Measurements from ENCODE around the gene WNT8B.

DNA sequence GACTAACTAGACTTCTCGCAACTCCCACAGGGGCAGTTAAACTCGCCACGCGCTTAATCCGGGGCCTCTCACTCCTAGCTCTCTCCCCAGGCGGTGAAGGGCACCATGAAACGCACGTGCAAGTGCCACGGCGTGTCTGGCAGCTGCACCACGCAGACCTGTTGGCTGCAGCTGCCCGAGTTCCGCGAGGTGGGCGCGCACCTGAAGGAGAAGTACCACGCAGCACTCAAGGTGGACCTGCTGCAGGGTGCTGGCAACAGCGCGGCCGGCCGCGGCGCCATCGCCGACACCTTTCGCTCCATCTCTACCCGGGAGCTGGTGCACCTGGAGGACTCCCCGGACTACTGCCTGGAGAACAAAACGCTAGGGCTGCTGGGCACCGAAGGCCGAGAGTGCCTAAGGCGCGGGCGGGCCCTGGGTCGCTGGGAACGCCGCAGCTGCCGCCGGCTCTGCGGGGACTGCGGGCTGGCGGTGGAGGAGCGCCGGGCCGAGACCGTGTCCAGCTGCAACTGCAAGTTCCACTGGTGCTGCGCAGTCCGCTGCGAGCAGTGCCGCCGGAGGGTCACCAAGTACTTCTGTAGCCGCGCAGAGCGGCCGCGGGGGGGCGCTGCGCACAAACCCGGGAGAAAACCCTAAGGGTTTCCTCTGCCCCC is 19.5 kb downstream of the WNT8B start:
- TF ChIP-seq, protein P1, sequence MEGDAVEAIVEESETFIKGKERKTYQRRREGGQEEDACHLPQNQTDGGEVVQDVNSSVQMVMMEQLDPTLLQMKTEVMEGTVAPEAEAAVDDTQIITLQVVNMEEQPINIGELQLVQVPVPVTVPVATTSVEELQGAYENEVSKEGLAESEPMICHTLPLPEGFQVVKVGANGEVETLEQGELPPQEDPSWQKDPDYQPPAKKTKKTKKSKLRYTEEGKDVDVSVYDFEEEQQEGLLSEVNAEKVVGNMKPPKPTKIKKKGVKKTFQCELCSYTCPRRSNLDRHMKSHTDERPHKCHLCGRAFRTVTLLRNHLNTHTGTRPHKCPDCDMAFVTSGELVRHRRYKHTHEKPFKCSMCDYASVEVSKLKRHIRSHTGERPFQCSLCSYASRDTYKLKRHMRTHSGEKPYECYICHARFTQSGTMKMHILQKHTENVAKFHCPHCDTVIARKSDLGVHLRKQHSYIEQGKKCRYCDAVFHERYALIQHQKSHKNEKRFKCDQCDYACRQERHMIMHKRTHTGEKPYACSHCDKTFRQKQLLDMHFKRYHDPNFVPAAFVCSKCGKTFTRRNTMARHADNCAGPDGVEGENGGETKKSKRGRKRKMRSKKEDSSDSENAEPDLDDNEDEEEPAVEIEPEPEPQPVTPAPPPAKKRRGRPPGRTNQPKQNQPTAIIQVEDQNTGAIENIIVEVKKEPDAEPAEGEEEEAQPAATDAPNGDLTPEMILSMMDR (conservative IDR thresholded peaks at IDR 0.05 in 1 of 2, IDR thresholded peaks at IDR 0.05 in 1 of 2; ENCODE audit: low read depth in 1 of 2, low read length in 2 of 2), result peak; percentile 78 to 83
- peak; percentile 59 for TF ChIP-seq EZH2 (IDR thresholded peaks at IDR 0.05; ENCODE audit: low read length, missing control alignments)
